SH-SY5Y (cell line): Measurements from ENCODE around the gene BPIFB1.

Source experiments
- GATA2 ChIP-seq: IDR thresholded peaks from 2 replicates; pipeline ENCODE4 v1.6.1; 2011; ENCODE audit warnings: mild to moderate bottlenecking, low read depth, low read length
- GATA3 ChIP-seq: IDR thresholded peaks from 2 replicates; pipeline ENCODE4 v1.6.1; 2011; ENCODE audit warnings: low read depth, mild to moderate bottlenecking, low read length, moderate library complexity

Gene BPIFB1

GRCh38 chr20:33339515-33340058 is 56.6 kb downstream of the BPIFB1 start:
- no peak for TF ChIP-seq GATA3
- TF ChIP-seq GATA2, result no peak

- no peak for TF ChIP-seq GATA2
- no peak for TF ChIP-seq GATA3
Observed at GRCh38 chr20:33343521-33343920, 60.5 kb downstream of the BPIFB1 start.

GRCh38 chr20:33345342-33345741 is 62.3 kb downstream of the BPIFB1 start:
- TF ChIP-seq GATA2 (no peak), GATA3 (no peak)

- no peak for TF ChIP-seq GATA2
- TF ChIP-seq GATA3, result no peak
Observed at GRCh38 chr20:33348136-33348937, 65.3 kb downstream of the BPIFB1 start.

GRCh38 chr20:33349493-33349892 is 66.5 kb downstream of the BPIFB1 start:
- TF ChIP-seq GATA3 (no peak), GATA2 (no peak)

GRCh38 chr20:33351696-33352095 is 68.7 kb downstream of the BPIFB1 start:
- no peak for TF ChIP-seq GATA3
- TF ChIP-seq GATA2, result no peak

- TF ChIP-seq GATA3 (no peak), GATA2 (no peak)
Observed at GRCh38 chr20:33352258-33353012, 69.4 kb downstream of the BPIFB1 start.

- no peak for TF ChIP-seq GATA2
- no peak for TF ChIP-seq GATA3
Observed at GRCh38 chr20:33353013-33353402, 70.0 kb downstream of the BPIFB1 start.
